WI38 (cell line): ENCODE results near the gene SUDS3.

Experiments used
- H3K4me3 ChIP-seq: 2 replicates; pipeline ENCODE4 v1.5.1; 2011; ENCODE audit warnings: low read depth, mild to moderate bottlenecking, control low read depth, low read length
- TF ChIP-seq, protein P1 (sequence below): IDR thresholded peaks from 2 replicates; pipeline ENCODE4 v1.5.1; 2012; ENCODE audit warnings: low read depth, mild to moderate bottlenecking, control low read depth, low read length

The SUDS3 gene

DNA sequence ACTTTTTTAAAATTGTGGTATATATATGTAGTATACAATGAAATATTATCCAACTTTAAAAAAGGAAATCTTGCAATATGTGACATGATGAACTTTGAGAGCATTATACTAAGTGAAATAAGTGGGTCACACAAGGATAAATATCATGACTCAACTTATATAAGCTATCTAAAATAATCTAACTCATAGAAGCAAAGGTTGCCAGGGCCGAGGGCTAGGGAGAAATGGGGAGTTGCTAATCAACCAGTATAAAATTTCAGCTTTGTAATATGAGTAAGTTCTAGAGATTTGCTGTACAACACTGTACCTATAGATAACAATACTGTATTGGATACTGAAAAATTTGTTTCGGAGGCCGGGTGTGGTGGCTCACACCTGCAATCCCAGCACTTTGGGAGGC is 42.1 kb upstream of the SUDS3 start:
- H3K4me3 ChIP-seq = no peak overlapping the region
- TF ChIP-seq, protein P1, sequence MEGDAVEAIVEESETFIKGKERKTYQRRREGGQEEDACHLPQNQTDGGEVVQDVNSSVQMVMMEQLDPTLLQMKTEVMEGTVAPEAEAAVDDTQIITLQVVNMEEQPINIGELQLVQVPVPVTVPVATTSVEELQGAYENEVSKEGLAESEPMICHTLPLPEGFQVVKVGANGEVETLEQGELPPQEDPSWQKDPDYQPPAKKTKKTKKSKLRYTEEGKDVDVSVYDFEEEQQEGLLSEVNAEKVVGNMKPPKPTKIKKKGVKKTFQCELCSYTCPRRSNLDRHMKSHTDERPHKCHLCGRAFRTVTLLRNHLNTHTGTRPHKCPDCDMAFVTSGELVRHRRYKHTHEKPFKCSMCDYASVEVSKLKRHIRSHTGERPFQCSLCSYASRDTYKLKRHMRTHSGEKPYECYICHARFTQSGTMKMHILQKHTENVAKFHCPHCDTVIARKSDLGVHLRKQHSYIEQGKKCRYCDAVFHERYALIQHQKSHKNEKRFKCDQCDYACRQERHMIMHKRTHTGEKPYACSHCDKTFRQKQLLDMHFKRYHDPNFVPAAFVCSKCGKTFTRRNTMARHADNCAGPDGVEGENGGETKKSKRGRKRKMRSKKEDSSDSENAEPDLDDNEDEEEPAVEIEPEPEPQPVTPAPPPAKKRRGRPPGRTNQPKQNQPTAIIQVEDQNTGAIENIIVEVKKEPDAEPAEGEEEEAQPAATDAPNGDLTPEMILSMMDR = no peak

DNA sequence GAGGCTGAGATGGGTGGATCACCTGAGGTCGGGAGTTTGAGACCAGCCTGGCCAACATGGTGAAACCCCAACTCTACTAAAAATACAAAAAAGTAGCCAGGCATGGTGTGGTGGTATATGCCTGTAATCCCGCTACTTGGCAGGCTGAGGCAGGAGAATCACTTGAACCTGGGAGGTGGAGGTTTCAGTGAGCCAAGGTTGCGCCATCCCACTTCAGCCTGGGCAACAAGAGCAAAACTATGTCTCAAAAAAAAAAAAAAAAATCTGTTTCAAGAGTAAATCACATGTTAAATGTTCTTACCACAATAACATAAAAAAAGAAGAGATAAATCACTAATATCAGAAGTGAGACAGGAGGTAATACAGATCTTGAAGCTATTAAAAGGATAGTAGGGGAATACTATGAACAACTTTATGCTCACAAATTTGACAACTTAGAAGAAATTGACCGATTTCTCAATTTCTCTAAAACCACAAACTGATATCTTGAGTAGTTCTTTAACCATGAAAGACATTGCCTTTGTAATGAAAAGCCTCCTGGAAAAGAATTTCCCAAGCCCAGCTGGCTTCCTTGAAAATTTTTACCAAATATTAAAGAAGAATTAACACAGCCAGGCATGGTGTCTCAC is 41.3 kb upstream of the SUDS3 start:
- no peak overlapping the region for H3K4me3 ChIP-seq
- TF ChIP-seq, protein P1 = no peak

DNA sequence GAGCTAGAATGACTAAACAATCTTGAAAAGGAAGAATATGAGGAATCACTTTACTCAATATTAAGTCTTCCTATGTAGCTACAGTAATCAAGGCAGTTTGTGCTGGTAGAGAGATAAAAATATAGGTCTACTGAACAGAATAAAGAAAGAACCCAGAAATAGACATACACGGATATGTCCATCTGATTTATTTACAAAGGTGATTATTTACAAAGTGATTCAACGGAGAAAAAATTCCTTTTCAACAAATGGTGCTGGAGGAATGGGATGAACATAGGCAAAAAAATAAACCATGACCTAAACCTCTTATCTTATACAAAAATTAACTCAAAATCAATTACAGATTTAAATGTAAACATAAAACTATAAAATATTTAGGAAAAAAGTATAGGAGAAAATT is 40.2 kb upstream of the SUDS3 start:
- no peak overlapping the region for H3K4me3 ChIP-seq
- TF ChIP-seq, protein P1 = no peak

DNA sequence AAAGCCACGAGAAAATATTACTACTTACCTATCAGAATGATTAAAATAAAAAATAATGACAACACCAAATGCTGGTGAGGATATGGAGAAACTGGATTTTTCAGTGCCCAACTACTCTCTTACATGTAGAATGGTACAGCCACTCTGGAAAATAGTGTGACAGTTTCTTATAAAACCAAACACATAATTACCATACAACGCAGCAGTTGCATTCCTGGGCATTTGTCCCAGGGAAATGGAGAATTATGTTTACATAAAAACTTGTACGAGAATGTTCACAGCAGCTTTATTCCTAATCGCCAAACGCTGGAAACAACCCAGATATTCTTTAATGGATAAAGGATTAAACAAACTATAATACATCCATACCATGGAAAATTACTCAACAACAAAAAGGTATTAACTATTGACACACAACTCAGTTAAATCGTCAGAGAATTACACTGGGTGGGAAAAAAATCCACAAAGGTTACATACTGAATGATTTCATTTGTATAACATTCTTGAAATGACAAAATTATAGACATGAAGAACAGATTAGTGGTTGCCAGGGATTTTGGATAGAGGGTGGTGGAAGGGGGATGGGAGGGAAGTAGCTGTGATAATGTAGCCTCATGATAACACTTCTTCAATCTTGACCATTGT is 39.0 kb upstream of the SUDS3 start:
- TF ChIP-seq, protein P1 = no peak
- no peak overlapping the region for H3K4me3 ChIP-seq

DNA sequence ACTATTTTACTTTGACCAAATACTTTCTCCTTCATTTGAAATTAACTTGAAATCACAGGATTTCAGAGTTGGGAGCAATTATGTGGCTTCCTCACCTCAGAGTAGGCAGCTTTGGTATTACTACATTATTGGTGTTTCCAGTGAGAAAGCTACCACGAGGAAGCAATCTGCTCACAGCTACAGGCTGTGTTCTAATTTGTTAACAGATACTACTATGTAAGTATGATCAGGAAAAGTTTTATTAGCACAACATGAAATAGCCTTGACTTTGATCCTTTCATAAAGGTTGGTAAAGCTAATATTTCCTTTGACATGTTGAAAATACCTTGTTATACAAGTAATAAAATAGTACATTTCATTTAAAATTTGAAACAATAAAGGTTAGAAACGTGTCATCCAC is 34.3 kb upstream of the SUDS3 start:
- no peak overlapping the region for H3K4me3 ChIP-seq
- TF ChIP-seq, protein P1 = no peak

DNA sequence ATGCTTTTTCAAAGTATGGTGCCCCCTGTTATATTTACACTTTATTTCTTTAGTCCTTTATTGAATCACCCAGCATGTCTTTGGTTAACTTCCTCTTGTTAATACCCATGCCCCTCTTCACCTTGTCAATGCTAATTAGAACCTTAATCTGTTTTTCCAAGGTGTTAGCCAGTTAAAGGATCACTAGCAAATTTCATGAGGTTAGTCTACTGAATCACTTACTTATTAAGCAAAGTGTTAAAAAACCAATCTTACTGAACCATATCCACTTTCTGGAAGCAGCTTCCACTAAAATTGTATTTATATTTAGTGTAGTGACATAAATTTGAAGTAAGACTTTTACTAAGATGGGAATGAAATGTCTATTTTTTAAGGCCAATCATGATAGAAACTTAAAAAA is 31.5 kb upstream of the SUDS3 start:
- H3K4me3 ChIP-seq = no peak overlapping the region
- TF ChIP-seq, protein P1 = no peak

DNA sequence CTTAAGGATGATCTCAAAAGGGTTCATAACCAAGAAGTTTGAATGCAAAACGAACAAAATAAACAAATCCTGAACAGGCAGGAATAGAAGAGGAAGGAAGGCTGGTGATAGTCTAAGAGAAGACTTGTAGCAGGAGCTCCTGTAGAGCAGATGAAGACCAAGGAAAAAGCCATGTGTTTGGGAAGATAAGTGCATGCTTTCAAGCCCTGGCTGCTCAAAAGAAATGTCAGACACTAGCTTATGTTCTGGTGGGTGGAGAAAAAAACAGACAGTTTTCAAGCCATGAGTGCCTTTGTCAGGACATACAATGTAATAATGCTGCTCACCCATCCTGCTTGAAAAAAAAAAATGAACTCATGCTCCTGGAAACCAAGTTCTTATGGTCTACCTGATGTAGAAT is 31.0 kb upstream of the SUDS3 start:
- no peak overlapping the region for H3K4me3 ChIP-seq
- TF ChIP-seq, protein P1 = no peak
